Retina (tissue), 1 donor: Measurements from ENCODE around the gene MSGN1.

Source experiments
- DNase-seq: peaks from one replicate; pipeline ENCODE4 v3.0.0-alpha.2; 2016

MSGN1 gene

GRCh38 chr2:17850151-17850550 is 33.9 kb downstream of the MSGN1 start:
- DNase-seq: peak; percentile 17

GRCh38 chr2:17851731-17852585 is 35.7 kb downstream of the MSGN1 start:
- DNase-seq: peak; percentile 72

- DNase-seq: no peak
These were observed 37.5 kb downstream of the MSGN1 start for GRCh38 chr2:17853799-17854198.

GRCh38 chr2:17857021-17857420 is 40.8 kb downstream of the MSGN1 start:
- no peak for DNase-seq

- no peak for DNase-seq
These were observed 41.8 kb downstream of the MSGN1 start for GRCh38 chr2:17858064-17858463.

GRCh38 chr2:17863539-17863938 is 47.3 kb downstream of the MSGN1 start:
- DNase-seq: no peak

GRCh38 chr2:17864676-17865075 is 48.4 kb downstream of the MSGN1 start:
- DNase-seq: no peak

- no peak for DNase-seq
These were observed 50.9 kb downstream of the MSGN1 start for GRCh38 chr2:17867133-17867532.
